ENCODE results near the gene ETFA.

Gene ETFA

DNA sequence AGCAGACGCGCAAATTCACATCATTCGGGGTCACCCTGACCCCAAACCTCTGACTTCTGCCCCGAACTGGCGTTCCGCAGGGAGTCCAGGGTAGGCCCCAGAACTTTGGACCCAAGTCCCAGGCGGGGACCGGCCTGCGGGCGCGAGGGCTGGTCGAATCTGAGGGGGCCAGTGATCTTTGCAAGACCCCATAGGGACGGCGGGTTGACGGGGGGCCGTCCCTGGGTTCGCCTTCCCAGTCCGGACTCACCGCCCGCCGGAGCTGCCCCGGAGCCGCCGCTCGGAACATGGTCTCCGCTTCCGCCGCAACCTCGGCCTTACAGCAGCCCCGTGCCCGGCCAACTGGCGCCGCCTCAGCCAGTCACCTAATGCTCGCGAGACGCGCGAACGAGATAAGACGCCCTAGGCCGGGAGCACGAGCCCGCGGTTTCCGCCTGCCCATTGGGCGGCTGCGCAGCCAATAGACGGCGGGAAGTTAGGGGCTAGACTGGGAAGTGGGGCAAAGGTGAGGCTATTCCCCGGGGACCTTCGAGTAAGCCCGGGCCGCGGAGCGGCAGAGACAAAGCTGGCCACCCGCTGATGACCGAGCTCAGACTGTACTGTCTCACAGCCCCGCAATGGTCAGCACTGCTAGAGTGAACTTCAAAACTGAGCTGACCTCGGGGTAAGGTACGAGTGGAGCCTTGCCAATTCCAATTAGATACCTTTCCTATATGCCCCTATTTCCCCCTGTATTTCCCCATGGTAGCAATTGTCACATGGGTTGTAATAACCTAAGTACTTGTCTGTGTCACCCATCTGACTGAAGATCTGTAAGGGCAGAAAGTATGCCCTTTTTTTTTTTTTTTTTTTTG is at the start of gene ETFA:
ETFA (minus strand) TSS at position 370 of the 854 bp plus-strand sequence; CDS start at position 289, 81 bp downstream.
- DNase-seq (ENCODE audit: low spot score), result peak; percentile 96

DNA sequence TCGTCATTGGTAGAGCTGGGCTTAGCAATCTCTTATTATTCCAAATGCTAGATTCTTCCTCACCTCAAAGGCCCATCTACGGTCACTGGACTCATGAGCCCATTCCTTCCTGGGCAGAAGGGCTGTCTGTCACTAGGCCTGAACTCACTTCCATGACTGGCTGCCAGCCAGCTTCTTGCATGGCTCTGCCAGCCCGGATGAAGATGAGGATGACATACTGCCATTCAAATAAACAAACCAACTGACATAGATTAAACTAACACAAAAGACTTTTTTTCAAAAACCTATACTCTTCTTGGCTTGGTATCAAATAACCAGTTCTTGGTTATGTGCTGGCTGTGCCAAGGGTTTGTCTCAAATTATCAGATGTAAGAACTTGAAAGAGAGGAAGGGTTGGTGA is 49.1 kb upstream of the ETFA start:
- no peak for DNase-seq (ENCODE audit: low spot score)

DNA sequence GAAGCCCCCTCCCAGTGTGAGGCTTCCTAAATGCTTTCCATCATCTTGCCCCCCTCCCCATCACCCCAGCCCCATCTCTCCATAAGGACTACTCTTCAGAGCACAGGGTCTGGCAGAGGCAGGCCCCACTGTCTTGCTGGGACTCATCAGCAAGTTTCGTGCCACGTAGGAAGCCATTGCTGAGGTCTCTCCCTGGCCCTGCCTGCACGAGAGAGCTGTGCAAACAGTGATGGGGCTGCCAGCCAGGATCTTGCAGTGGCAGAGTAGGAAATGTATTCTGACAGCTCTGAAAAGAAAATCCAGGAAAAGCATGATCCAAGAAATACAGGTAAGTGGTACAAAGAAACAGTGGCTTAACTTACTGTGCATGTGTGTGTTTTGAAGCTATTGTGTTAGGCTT is 47.9 kb upstream of the ETFA start:
- DNase-seq (ENCODE audit: low spot score), result no peak

DNA sequence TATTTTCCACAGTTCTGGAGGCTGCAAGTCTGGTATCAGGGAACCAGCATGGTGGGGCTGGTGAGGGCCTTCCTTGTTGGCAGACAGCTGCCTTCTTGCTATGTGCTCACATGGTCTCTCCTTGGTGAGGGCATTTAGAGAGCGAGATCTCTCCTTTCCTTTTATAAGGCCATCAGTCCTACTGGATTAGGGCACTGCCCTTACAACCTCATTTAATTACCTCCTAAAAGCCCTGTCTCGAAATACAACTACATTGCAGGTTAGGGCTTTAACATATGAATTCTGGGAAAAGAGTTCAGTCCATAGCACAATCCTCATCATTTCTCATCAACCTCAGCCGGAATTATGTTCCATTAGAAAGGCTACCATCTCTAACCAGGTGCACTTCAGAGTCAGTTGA is 47.2 kb upstream of the ETFA start:
- no peak for DNase-seq (ENCODE audit: low spot score)

DNA sequence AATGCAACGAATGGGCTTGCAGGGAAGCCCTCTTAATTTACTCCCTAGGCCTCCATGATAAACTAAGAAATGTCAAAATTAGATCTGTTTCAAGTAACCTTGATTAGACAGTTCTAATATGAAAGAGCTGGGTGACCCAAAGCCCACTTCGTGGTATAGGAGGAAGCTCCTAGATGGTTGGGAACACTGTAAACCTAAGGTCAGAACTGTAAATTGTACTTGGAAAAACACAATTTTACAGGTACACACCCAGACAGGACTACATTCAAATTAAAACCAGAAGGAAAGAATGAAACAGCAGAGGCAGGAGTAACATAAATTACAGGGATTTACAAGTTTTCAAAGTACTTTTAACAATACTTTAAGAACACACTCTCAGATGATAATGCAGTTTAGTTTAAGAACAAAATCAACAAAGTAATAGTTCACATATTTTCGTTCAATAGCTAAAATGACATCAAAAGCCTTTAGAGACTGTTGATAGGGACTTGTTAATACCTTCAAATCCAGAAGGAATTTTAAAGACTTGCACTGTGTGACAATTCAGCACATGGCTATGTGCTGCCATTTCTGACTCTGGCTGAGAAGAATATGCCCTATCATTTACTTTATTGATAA is 43.7 kb upstream of the ETFA start:
- DNase-seq (ENCODE audit: low spot score), result no peak

DNA sequence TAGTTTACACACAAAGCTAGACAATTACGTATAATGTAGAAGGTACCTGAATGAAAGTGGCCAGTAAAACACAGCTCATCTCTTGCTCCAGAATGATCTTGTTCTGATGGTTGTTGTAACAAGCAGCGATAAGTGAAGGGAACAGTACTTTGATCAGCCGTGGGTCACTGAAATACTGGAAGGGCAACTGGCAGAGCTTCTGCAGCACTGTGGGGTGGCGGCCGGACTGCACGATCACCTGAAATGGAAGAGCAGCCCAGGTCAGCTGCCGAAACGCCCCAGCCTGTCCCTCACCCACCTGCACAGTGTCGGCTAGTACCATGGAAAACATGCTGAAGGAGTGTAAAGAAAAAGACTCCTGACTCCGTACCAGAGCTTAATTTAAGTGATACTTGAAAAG is 42.6 kb upstream of the ETFA start:
- DNase-seq (ENCODE audit: low spot score), result no peak

DNA sequence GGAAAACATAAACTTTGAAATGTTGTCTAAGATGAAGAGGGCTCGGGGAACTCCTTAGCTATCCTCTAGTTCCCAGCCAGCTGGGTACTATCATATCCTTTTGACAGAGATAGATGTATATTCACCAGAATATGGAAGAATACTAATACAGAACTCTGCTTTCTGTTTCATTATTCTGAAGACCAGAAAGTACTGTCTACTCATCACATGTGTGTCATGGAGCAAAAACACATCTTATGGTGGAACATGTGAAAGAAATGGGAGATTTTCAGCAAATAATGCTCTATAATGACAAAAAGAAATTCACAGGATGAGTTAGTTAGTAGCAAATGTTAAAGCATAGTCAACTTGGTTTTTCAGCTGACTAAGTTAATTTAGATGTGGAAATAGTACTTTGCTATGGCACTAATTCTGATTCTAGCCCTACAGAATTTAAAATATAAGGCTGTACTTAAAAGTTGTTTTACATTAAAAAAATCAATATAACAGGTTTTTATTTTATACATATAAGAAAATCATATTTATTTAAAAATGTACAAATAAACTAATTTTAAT is 41.8 kb upstream of the ETFA start:
- no peak for DNase-seq (ENCODE audit: low spot score)

DNA sequence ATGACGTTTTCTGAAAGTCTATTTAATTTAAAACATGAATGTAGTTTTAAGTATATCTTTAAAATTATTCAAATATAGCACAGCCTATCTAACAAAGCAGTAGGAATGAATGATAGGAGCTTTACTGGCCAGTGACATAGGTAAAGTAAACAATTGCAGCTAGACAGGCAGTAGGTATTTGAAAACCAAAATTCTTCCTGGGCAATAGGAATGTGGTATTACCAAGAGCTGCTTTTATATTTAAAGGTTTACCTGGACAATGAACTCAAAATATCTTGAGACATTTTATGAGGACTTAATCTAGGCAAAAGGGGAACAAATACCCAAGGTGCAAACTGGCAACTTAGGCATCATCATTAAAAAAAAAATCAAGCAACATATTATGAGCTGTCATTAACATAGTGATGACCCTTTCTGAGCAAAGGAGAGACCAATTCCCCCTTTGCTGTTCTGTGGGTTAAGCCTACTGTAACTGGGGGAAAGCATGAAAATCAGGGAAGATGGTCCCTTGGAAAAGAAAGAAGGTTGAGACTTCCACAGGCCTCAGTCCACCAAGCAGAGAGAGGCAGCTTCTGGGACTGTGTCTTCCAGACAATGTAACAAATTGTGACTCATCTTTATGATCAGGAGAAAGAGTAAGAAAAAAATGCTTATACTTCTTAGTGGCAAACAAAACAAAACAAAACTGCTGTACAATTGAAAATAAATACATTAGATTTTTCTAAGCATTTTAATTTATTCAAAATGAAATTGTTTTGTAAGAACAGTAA is 38.2 kb upstream of the ETFA start:
- no peak for DNase-seq (ENCODE audit: low spot score)

DNA sequence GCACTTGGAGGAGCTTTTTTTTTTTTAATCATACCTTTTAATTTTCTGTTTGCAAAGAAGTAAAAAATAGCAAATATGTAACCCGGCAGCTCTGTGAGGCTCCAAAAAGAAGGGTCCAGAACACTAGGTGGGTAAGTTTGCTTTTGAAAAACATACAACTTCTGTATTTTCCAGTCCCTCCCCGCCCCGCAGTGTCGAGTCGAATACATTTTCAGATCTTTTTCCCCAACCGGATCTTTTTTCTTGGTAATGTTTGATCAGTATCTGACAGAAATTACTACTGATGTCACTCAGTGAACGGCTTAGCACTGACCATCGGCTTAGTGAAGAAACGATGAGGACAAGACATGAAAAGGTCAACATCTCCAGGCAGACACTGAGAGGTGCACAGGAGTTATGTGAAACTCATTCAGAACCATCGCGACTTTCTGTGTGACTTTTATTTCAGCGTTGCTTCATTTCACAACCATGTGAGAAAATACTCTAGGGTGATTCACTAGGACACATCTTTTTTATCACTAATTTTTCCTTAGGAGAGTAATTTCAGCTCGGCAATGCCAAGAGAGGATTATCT is 36.3 kb upstream of the ETFA start:
- no peak for DNase-seq (ENCODE audit: low spot score)

DNA sequence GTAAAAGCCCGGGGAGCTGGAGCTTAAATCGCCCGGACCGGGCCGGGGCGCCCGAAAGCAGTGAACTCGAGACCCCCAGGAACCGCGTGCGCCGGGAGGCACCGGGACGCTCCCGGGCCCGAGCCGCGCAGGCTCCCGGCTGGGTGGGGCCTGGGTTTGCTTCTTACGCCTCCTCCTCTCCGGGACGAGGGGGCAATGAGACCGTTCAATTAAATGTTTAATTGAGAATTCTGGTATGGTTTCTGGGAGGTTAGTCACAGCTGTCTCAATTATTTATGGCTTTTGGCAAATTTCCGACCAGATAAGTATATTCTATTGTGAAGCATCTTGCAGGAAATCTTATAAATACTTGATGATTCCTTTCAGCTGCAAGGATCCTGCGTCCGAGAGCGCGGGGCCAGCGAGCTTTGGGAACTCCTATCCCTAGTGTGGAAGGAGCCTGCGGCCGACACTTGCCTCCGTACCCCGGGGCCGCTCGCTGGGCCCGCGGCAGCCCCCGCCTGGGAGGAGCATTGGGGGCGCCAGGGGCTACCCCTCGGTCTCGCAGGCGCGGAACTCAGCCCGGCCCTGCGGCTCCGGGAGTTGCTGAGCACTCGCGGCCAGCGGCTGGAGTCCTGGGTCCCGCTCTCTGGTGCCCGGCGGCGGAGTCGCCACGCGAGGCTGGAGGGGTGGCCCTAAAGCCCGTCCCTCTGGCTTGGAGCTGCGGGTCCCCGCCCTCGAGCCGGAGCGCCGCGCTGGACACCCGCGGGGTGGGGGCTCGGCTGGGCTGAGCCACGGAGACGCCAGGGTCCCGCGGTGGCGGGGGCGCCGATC is 35.6 kb upstream of the ETFA start:
- DNase-seq (ENCODE audit: low spot score), result peak; percentile 74

DNA sequence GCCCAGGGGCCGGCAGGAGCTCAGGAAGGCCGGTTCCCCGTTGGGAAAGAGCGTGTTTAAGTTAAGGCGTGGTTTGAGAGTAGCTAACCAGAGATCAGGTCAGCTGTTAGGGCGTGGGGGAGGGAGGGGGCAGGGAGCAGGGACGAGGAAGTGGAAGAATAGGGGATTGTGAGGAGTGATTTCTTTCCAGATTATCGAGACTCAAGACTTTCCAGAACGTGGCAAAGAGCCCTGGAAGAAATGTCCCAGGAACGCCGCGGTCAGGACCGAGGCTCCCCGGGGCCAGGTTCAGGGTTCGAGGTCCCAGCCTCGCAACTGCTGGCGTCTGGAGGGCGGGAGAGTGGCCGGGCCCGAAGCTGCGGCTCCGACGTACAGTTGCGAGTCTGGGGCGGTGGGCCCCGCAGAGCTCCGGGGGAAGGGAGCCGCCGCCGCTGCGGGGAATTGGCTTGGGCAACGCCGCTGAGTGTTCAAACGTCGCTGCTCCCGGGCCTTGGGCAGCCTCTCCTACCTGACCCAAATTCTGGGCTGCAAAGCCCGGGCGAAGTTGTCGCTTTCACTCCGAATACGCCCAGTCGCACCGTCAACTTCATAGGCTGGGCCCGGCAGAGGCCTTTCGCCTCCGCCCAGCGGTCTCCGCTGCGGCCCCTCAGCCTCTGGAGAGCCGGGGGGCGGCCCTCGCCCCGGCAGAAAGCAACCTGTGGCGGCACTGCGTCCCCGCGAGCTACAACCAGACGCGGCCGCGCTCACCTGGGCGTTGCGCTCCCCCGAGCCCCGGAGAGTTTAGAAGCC is 34.8 kb upstream of the ETFA start:
- peak; percentile 65 for DNase-seq (ENCODE audit: low spot score)

DNA sequence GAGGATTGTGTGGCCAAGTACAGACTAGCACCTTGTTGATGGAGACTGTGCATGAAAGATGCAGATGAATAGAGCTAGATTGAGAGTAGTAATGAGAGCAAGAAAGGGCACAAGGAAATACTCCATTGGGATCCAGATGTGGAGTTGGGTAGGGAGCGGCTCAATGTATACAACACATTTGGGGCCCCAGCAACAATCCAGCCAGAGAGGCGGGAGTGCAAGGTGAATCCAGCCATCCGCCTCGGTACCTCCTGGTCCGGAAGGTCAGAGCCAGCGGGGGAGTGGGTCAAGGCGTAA is 34.3 kb upstream of the ETFA start:
- no peak for DNase-seq (ENCODE audit: low spot score)

DNA sequence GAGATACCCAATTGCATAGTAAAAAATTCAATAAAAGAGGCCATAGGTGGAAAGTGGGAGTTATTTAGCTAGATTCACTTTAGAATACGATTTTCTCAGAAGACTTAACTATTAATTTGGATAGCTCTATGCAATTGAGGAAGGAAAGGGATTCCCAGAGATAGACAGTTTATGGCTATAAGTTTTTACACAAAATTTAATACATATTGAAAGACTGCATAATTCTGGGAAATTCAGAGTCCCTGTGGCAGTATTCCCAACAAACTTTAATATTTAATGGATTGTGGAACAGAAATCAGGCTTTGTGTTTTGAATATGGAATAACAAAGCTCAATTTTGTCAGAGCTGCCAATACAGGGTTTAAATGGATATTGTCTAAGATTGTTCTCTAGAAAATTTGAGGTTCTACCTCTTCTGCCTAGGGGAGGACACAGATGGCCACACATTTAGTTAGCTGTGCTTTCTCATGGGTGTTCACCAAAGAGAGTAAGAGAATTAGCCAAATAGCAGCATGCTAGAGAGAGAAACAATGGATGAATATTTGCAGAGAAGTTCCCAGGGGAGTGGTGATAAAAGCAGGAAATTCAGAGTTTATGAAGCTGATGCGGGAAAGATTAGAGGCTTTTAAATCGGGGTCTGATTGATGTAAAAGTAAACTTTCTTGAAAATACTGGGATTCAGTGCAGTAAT is 33.8 kb upstream of the ETFA start:
- DNase-seq (ENCODE audit: low spot score), result no peak

DNA sequence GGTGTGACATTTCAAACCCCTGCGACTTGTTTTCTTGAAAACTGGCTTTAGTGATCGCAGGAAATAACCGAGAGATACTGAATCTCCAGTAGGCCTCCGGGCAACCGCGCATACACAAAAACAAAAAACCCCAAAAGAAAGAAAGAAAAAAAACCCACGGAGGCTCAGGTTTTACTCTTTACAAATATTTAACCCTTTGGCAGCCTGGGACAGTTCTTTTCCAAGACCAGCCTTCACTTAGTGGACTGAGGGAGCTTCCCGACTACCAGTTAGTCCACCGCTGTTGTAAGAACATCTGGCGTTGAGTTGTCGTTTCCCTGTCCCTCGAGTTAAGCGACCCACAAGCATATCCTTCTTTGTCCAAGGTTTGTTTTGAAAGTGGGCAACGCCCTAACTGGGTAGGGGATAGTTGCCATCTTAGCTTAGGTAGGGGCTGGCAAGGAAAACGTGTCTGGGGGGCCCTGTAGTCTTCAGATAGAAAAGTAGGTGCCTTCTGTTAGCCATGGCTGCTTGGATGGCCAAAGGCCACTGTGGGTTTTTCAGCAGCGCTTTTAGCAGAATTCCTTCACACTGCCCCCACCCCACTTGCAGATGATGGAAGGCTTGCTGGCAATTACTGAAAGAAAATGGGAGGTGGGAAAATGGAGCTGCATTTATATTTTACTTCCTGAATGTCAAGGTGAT is 32.2 kb upstream of the ETFA start:
- no peak for DNase-seq (ENCODE audit: low spot score)

DNA sequence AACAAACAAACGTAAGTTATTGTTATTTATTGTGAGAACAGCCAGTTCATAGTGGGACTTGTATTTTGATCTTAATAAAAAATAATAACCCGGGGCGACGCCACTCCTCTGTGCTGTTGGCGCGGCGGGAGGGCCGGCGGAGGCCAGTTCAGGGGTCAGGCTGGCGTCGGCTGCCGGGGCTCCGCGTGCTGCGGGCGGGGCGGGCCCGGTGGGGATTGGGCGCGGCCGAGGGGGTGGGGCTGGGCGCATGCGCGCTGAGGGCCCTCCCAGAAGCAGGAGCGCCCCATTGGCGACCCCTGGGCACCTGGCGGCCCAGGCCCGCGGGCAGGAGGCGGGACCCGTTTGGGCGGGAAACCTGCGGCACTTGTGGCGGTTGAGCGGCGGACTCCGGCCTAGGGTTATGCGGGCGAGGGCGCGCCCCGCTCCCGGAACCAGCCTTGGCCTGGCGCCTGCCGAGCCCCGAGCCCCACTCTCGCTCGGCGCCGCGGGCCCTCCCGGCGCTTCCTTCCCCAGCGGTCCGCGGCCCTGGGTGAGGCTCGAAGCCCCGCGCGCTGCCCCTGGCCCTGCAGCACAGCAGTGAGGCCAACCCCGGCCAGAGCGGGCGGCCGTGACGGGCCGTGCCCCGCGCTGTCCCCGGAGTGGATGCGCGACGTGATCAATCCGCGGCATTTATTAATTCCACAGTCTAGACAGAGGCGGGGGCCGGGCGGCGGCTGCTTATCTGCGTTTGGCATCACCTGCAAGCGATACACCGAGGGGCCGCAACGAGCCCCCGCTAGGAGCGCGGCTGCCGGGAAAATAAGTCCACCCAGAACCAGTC is 31.3 kb upstream of the ETFA start:
- DNase-seq (ENCODE audit: low spot score), result peak; percentile 62

DNA sequence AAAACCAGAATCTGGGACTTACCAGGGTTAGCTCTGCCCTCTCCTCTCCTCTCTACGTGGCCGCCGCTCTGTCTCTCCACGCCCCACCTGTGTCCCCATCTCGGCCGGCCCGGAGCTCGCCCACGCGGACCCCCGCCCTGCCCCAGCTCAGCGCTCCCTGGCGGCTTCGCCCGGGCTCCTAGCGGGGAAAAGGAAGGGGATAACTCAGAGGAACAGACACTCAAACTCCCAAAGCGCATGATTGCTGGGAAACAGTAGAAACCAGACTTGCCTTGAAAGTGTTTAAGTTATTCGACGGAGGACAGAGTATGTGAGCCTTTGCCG is 30.8 kb upstream of the ETFA start:
- peak; percentile 67 for DNase-seq (ENCODE audit: low spot score)

DNA sequence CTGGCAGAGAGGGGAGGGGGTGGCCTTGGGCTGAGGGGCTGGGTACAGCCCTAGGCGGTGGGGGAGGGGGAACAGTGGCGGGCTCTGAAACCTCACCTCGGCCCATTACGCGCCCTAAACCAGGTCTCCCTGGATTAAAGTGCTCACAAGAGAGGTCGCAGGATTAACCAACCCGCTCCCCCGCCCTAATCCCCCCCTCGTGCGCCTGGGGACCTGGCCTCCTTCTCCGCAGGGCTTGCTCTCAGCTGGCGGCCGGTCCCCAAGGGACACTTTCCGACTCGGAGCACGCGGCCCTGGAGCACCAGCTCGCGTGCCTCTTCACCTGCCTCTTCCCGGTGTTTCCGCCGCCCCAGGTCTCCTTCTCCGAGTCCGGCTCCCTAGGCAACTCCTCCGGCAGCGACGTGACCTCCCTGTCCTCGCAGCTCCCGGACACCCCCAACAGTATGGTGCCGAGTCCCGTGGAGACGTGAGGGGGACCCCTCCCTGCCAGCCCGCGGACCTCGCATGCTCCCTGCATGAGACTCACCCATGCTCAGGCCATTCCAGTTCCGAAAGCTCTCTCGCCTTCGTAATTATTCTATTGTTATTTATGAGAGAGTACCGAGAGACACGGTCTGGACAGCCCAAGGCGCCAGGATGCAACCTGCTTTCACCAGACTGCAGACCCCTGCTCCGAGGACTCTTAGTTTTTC is 30.2 kb upstream of the ETFA start:
- peak; percentile 66 for DNase-seq (ENCODE audit: low spot score)

DNA sequence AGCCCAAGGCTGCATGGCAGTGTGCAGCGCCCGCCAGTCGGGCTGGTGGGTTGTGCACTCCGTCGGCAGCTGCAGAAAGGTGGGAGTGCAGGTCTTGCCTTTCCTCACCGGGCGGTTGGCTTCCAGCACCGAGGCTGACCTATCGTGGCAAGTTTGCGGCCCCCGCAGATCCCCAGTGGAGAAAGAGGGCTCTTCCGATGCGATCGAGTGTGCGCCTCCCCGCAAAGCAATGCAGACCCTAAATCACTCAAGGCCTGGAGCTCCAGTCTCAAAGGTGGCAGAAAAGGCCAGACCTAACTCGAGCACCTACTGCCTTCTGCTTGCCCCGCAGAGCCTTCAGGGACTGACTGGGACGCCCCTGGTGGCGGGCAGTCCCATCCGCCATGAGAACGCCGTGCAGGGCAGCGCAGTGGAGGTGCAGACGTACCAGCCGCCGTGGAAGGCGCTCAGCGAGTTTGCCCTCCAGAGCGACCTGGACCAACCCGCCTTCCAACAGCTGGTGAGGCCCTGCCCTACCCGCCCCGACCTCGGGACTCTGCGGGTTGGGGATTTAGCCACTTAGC is 29.6 kb upstream of the ETFA start:
- DNase-seq (ENCODE audit: low spot score), result peak; percentile 77

All from ecto neural progenitor cell (in vitro differentiated cells).